Calu3 (cell line): Measurements from ENCODE around the gene PXDN. TPM values are rescaled to one million over a fixed set of nuclear protein-coding genes. Genes with fewer than 3 reads are reported as not detected.

Experiments used
- BruUV-seq: library from RNA; stranded (reverse); fragments of 400-500 nt; replicated peaks from 2 replicates; lab custom pipeline; 2021; lab: Mats Ljungman, UMichigan
- CTCF ChIA-PET: fragments of 300-600 bp; sonication (Branson Sonifier 250); formaldehyde crosslinking; loops from one replicate; lab custom pipeline; 2022; ENCODE audit warnings: antibody characterized with exemption; lab: Charles Lee
- DNase-seq: peaks from one replicate; pipeline ENCODE4 v3.0.0; 2022
- H3K27ac Mint-ChIP-seq: one replicate; pipeline ENCODE4 v1.8.0; 2022; ENCODE audit warnings: mixed read lengths; ENCODE audit not compliant: unreplicated experiment
- H3K27me3 Mint-ChIP-seq: one replicate; pipeline ENCODE4 v1.8.0; 2022; ENCODE audit warnings: mixed read lengths; ENCODE audit not compliant: unreplicated experiment
- H3K36me3 Mint-ChIP-seq: one replicate; pipeline ENCODE4 v1.8.0; 2022; ENCODE audit warnings: mild to moderate bottlenecking, moderate library complexity, mixed read lengths; ENCODE audit not compliant: insufficient read depth, unreplicated experiment
- H3K4me1 Mint-ChIP-seq: one replicate; pipeline ENCODE4 v1.8.0; 2022; ENCODE audit warnings: mild to moderate bottlenecking, low read depth, mixed read lengths; ENCODE audit not compliant: unreplicated experiment
- H3K4me3 Mint-ChIP-seq: one replicate; pipeline ENCODE4 v1.8.0; 2022; ENCODE audit warnings: mild to moderate bottlenecking, low read depth, moderate library complexity, mixed read lengths; ENCODE audit not compliant: unreplicated experiment
- H3K9me3 Mint-ChIP-seq: one replicate; pipeline ENCODE4 v1.8.0; 2022; ENCODE audit warnings: low read depth, mixed read lengths; ENCODE audit not compliant: unreplicated experiment
- intact Hi-C: fragments of 100-400 bp; cut with micrococcal nuclease; formaldehyde crosslinking; loops from one replicate; pipeline ENCODE4 v1.10.0; 2022; ENCODE audit not compliant: unreplicated experiment
- total RNA-seq: library from RNA; stranded (reverse); gene quantifications from 2 replicates; pipeline ENCODE4 v1.2.3, GENCODE V29; 2022
- TF ChIP-seq, protein P1 (sequence below): fragments of 200-600 bp; IDR thresholded peaks from one replicate; pipeline ENCODE4 v1.8.0; 2022; ENCODE audit warnings: antibody characterized with exemption; ENCODE audit not compliant: unreplicated experiment

PXDN gene
- total RNA-seq, 1 experiment from 2014 or later, result not detected

DNA sequence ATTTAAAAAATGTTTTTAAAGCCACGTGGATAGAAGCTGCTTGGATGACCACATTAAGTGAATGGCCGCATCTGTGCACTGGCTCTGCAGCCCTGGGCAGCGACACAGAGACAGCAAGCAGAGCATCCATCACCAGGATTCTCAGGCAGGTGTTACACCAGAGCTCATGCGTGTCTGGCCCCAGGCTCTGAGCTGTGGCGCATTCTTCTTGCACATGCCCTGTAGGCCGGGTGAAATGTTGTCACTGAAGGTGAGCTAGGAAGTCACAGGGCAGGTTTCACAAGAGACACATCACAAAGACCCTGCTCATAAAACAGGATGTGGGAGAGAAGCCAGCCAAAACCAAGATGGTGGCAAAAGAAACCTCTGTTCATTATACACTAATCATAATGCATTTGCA is 8.4 kb upstream of the PXDN start:
- CTCF ChIA-PET, result no interaction called here
- H3K36me3 Mint-ChIP-seq, result no peaks in the 10 kb centered on the region
- no peaks in the 10 kb centered on the region for H3K4me1 Mint-ChIP-seq
- BruUV-seq, result no TSS peak
- H3K27me3 Mint-ChIP-seq, result no peaks in the 10 kb centered on the region
- TF ChIP-seq, protein P1, sequence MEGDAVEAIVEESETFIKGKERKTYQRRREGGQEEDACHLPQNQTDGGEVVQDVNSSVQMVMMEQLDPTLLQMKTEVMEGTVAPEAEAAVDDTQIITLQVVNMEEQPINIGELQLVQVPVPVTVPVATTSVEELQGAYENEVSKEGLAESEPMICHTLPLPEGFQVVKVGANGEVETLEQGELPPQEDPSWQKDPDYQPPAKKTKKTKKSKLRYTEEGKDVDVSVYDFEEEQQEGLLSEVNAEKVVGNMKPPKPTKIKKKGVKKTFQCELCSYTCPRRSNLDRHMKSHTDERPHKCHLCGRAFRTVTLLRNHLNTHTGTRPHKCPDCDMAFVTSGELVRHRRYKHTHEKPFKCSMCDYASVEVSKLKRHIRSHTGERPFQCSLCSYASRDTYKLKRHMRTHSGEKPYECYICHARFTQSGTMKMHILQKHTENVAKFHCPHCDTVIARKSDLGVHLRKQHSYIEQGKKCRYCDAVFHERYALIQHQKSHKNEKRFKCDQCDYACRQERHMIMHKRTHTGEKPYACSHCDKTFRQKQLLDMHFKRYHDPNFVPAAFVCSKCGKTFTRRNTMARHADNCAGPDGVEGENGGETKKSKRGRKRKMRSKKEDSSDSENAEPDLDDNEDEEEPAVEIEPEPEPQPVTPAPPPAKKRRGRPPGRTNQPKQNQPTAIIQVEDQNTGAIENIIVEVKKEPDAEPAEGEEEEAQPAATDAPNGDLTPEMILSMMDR, result no peak
- no peak overlapping the region for H3K27ac Mint-ChIP-seq
- intact Hi-C loops, result no loop called here
- H3K9me3 Mint-ChIP-seq, result peaks cover 3% of the 10 kb centered on the region
- DNase-seq, result no peak
- H3K4me3 Mint-ChIP-seq, result no peak overlapping the region

DNA sequence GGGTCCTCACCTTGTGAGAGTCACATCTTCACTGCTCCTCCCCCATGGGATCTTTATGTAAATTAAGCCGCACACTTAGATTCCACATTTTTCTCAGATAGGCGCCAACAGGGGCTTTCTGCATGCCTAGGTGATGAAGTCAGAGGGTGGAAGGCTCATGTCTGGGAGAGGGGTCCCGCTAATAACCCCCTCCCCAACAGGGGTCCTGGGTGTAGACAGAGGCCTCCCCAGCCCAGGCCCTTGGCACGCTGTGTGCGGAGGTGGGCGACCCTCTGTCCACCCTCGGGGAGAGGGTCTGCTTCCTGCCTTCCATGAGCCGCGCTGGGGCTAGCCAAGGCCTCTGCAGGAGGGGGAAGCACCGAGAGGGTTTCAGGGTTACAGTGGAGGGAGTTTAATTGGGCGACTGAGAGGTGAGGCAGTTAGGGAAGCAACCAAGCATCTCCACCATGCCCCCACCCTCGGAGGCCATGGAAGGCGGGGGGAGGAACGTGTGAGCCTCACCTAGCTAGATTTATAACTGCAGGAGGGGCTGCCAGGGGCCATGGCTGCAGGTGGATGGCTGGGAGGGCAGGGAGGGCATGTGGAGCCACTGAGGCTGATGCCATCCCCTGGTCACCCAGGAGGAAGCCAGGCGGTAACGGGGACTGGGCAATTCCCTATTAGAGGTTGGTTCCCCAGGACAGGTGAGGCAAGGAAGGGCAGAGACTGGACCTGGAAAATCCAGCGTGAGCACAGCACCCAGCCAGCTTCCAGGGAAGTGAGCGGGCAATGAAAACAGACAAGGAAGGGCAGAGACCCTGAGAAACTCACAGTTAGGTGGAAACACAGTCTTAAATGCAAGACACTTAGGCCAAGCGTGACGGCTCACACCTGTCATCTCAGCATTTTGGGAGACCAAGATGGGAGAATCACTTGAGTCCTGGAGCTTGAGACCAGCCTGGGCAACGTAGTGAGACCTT is 7.7 kb upstream of the PXDN start:
- Mint-ChIP-seq H3K4me1 (no peaks in the 10 kb centered on the region), H3K9me3 (peaks cover 5% of the 10 kb centered on the region), H3K4me3 (no peak overlapping the region), H3K36me3 (peaks cover 3% of the 10 kb centered on the region), H3K27me3 (no peaks in the 10 kb centered on the region), H3K27ac (no peak overlapping the region)
- no peak for DNase-seq
- CTCF ChIA-PET, result no interaction called here
- intact Hi-C loops, result no loop called here
- no TSS peak for BruUV-seq
- TF ChIP-seq, protein P1, result no peak

DNA sequence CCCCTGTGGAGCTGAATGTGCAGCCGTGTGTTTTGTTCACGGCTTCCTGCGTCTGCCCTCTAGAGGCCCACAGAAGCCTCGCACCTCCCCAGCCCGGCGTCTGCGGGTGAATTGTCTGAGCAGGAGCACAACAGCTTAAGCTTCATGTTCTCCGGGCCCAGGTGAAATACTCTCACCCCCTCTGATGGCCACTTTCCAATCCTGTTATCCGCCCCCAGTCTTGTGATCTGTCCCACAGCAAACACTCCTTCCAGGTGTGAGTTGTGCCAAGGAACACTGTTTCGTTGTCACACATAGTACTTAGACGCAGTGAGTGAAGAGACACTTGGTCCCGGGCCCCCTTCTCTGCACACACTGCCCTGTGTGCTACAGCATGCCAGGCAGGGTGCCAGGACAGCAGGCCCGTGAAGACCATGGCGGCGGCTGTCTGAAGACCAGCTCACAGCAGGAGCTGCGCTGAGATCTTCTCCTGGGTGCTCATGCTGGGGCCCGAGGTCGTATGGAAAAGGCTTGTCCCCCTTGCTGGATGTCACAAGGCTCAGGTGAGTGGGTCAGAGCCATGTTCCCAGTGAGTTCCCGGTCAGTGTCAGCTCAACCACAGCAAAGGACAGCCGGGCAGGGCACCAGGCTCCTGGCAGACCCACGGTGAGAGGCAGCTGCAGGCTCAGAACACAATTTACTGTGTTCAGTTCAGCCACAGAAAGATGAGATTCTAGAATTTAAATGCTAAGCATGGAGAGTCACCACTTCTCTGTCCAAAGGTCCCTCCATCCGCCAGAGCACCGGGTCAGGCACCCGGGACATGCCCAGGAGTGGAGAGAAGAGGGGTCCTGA is 6.8 kb upstream of the PXDN start:
- BruUV-seq, result no TSS peak
- Mint-ChIP-seq H3K9me3 (peaks cover 10% of the 10 kb centered on the region), H3K4me3 (no peak overlapping the region), H3K4me1 (no peaks in the 10 kb centered on the region), H3K27ac (no peak overlapping the region), H3K27me3 (no peaks in the 10 kb centered on the region), H3K36me3 (peaks cover 12% of the 10 kb centered on the region)
- TF ChIP-seq, protein P1, result no peak
- CTCF ChIA-PET, result no interaction called here
- intact Hi-C loops, result no loop called here
- peak; percentile 29 for DNase-seq

DNA sequence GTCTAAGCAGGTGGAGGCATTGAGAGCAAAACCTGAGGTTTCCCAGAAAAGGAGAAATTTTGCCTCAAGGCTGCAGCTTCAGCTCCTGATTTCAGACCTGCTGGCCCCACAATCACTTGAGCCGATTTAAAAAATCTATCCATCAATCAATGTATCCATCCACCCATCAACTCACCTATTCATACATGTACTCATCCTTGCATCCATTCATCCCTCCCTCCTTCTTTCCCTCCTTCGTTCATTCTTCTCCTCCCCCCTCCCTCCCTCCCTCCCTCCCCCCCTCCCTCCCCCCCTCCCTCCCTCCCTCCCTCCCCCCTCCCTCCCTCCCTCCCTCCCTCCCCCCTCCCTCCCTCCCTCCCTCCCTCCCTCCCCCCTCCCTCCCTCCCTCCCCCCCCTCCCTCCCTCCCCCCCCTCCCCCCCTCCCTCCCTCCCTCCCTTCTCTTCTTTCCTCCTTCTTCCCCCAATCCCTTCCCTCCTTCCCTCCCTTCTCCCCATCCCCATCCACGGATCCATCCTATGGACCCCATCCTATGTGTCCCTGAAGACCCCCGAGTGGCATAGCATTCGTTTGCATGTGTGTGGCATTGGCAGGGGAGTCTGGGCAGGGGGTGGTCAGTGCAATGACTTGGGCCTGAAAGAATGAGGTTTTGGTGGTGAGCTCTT is 6.1 kb upstream of the PXDN start:
- CTCF ChIA-PET, result no interaction called here
- Mint-ChIP-seq H3K9me3 (peaks cover 6% of the 10 kb centered on the region), H3K27ac (no peak overlapping the region), H3K27me3 (no peaks in the 10 kb centered on the region), H3K36me3 (peaks cover 13% of the 10 kb centered on the region), H3K4me3 (no peak overlapping the region), H3K4me1 (no peaks in the 10 kb centered on the region)
- intact Hi-C loops, result no loop called here
- BruUV-seq, result no TSS peak
- DNase-seq, result no peak
- TF ChIP-seq, protein P1, result no peak
